ENCODE data around the gene SLX9.

The SLX9 gene

DNA sequence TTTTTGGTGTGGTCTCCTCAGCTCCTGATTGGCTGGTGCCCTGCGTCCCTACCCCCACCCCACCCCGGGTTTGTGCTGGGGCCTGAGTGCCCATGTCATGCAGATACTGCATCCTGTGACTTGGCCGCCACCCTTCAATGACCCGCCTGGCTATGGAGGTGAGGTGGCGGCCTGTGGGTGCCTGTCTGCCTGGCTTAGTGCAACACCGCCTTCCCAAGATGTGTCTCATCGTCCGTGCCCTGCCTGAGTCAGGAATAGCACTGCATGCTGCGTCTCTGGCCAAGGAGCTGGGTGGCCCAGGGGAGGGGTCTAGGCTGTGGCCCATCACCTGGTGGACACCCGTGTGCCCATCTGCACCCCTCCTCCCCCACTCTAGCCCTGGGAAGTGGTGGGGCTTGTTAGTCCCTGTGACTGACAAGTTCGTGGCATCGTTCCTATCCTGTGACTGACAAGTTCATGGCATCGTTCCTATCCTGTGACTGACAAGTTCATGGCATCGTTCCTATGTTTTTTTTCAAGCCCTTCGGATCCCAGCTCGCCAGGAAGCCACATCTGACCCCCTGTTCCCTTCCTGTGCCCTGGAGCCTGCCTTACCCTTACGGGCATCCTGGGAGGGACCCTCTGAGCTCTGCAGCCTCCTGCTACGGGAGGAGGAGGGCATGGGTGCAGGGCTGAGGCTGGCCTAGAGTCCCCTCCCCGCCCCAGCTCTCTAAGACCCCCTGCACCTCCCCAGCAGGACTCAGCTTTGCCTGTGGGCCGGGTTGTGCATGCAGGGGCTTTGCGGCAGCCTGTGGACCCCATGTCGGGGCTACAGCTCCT, 7.5 kb downstream of the SLX9 start:
- DNase-seq (ENCODE audit: low spot score) = no peak
- TF ChIP-seq, protein P1, sequence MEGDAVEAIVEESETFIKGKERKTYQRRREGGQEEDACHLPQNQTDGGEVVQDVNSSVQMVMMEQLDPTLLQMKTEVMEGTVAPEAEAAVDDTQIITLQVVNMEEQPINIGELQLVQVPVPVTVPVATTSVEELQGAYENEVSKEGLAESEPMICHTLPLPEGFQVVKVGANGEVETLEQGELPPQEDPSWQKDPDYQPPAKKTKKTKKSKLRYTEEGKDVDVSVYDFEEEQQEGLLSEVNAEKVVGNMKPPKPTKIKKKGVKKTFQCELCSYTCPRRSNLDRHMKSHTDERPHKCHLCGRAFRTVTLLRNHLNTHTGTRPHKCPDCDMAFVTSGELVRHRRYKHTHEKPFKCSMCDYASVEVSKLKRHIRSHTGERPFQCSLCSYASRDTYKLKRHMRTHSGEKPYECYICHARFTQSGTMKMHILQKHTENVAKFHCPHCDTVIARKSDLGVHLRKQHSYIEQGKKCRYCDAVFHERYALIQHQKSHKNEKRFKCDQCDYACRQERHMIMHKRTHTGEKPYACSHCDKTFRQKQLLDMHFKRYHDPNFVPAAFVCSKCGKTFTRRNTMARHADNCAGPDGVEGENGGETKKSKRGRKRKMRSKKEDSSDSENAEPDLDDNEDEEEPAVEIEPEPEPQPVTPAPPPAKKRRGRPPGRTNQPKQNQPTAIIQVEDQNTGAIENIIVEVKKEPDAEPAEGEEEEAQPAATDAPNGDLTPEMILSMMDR (IDR thresholded peaks at IDR 0.05; ENCODE audit: borderline replicate concordance, control extremely low read depth, extremely low read depth, insufficient read depth, missing control alignments) = no peak
- in situ Hi-C loops (cut with MboI; ENCODE audit: low sequenced_read_pairs, unreplicated experiment) = loop anchor here (10.0 kb wide), 1 partner anchor 187 kb away; no protein-coding TSS in a partner anchor

DNA sequence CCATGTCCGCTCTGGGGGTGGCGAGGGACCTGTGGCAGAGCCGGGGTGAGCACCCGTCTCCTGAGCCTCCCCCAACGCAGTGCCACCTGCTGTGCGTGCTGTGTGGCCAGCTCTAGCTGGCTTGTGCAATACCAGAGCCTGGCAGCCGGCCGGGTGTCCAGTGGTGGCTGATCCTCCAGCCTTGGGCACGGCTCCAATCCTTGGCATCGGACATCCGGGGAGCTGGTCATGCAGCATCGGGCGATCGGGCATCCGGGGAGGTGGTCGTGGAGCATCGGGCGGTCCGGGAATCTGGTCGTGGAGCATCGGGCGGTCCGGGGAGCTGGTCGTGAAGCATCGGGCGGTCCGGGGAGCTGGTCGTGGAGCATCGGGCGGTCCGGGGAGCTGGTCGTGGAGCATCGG, 8.1 kb downstream of the SLX9 start:
- in situ Hi-C loops (cut with MboI; ENCODE audit: low sequenced_read_pairs, unreplicated experiment) = loop anchor here (10.0 kb wide), 1 partner anchor 187 kb away; no protein-coding TSS in a partner anchor
- DNase-seq (ENCODE audit: low spot score) = no peak

DNA sequence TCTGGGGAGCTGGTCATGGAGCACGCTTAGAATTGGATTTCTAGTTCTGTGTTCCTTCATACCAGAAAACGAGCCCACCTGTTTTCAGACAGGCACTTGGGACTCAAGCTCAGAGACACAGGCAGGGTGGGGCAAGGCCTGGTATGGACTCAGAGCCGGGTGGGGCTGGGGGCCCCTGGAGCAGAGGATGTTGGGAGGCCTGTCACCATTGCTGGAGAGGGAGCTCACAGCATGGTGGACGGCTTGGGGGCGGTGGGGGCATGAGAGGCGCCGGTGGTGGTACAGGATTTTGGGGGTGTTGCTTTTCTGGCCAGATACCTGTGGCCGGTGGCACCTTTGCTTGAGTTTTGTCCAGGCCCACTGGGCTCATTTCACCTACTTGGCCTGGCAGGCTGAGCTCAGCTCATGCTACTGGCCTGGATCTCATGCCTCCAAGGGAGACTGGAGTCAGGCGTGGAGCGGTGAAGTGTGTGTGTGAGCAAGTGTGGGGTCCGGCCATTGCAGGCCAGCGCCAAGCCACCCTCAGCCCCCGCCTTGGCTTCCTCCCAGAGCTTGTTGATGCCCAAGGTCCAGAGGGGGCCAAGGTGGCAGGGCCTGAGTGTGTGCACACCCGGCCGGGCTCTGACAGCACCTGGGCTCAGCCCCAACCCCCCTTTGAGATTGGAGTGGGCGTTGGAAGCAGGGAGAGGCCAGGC, 8.7 kb downstream of the SLX9 start:
- in situ Hi-C loops (cut with MboI; ENCODE audit: low sequenced_read_pairs, unreplicated experiment) = loop anchor here (10.0 kb wide), 1 partner anchor 186 kb away; no protein-coding TSS in a partner anchor
- DNase-seq (ENCODE audit: low spot score) = no peak
- TF ChIP-seq, protein P1 (IDR thresholded peaks at IDR 0.05; ENCODE audit: borderline replicate concordance, control extremely low read depth, extremely low read depth, insufficient read depth, missing control alignments) = no peak

More for the DNA sequence above, 8.1 kb downstream of the SLX9 start:
- TF ChIP-seq, protein P1 (IDR thresholded peaks at IDR 0.05; ENCODE audit: borderline replicate concordance, control extremely low read depth, extremely low read depth, insufficient read depth, missing control alignments) = no peak

DNA sequence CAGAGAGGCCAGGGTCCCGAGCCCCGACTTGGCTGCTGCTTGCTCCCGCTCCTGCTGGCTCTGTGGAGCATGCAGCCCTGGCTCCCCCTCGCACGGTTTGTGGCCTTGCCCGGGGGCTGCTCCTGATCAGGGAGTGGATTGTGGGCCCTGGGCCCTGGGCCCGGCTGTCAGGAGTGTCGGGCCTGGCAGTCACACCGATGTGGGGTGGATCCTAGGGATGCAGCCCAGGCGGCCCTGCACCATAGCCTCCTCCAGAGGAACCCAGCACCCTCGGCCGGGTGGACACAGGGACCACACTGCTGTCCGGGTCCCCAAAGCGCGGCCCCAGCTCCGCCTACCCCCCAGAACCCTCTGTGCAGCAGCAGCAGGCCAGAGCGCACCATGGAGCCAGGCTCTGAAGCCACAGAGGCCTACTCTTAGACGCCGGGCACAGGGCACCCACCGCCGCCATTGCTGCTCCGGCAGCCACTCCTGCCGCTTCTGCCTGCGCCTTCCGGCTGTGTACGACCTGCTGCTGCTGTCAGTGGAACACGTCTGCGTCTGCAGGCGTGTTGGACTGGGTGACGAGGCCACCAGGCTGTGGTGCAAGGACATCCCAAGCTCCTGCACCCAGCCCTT, 9.4 kb downstream of the SLX9 start:
- no peak for DNase-seq (ENCODE audit: low spot score)
- TF ChIP-seq, protein P1 (IDR thresholded peaks at IDR 0.05; ENCODE audit: borderline replicate concordance, control extremely low read depth, extremely low read depth, insufficient read depth, missing control alignments) = no peak
- in situ Hi-C loops (cut with MboI; ENCODE audit: low sequenced_read_pairs, unreplicated experiment) = loop anchor here (10.0 kb wide), 1 partner anchor 186 kb away; no protein-coding TSS in a partner anchor

DNA sequence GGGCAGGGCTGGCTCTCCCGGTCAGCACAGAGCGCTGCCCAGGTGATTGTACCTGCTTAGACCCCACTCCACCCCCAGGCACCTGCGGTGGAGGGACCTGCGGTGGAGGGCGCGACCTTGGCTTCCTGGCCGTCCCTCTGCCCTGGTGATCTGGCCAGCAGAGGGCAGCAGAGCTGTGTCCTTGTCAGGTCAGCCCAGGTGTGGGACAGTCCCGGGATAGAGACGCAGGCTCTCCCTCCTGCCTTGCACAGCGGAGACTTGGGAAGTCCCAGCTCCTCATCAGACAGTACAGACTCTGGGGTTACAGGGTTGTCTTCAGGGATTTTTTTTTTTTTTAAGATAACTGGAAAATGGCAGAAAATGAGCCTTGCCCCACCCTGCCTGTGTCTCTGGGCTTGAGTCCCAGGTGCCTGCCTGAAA, 10.0 kb downstream of the SLX9 start:
- peak; percentile 91 for DNase-seq (ENCODE audit: low spot score)
- in situ Hi-C loops (cut with MboI; ENCODE audit: low sequenced_read_pairs, unreplicated experiment) = loop anchor here (10.0 to 25.0 kb wide), 2 partner anchors 185 to 338 kb away; partner anchors contain the start of gene POFUT2
- TF ChIP-seq, protein P1 (IDR thresholded peaks at IDR 0.05; ENCODE audit: borderline replicate concordance, control extremely low read depth, extremely low read depth, insufficient read depth, missing control alignments) = peak; percentile 95

DNA sequence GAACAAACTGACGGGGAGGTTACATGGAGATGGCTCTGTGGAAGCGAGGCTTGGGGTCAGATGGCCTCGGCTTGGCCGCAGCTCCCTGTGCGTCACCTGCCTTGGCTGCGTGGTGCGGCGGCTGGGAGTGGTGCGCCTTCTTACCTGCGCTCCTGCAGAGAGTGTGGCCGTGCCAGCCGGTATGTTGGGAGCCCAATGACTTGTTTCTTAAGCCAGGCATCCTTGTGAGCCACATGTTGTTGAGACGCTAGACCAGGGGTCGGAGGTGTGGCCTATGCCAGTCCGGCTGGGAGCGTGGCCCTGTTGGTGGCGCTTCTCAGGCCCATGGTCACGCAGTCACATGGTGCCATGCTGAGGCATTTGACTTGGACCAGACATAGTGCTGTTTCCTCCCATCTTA, 10.5 kb downstream of the SLX9 start:
- DNase-seq (ENCODE audit: low spot score) = no peak
- in situ Hi-C loops (cut with MboI; ENCODE audit: low sequenced_read_pairs, unreplicated experiment) = loop anchor here (25.0 kb wide), 1 partner anchor 337 kb away; the partner anchor contains the start of gene POFUT2
- TF ChIP-seq, protein P1 (IDR thresholded peaks at IDR 0.05; ENCODE audit: borderline replicate concordance, control extremely low read depth, extremely low read depth, insufficient read depth, missing control alignments) = no peak

Measured in GM13976 (cell line).